ENCODE results near the gene SEPTIN1.
"Not testable (repeated sequence)": the region's sequence is repeated elsewhere in the genome, so short reads cannot be mapped to it uniquely, and the experiment has no call there.

GRCh38 chr16:30396627-30397026 lies 14.3 kb upstream of the SEPTIN1 start:
- not testable (repeated sequence) for TF ChIP-seq CTCF (conservative IDR thresholded peaks at IDR 0.05; ENCODE audit: low read length); EZH2phosphoT487 (IDR thresholded peaks at IDR 0.05; ENCODE audit: borderline replicate concordance)
